Endothelial cell of umbilical vein (primary cell): ENCODE data around the gene MRPL33. TPM values are rescaled to one million over a fixed set of nuclear protein-coding genes. Genes with fewer than 3 reads are reported as not detected.

ENCODE experiments used
- BruUV-seq: library from RNA; stranded (reverse); fragments of 400-500 nt; replicated peaks from 2 replicates; lab custom pipeline; 2021; lab: Mats Ljungman, UMichigan
- CTCF ChIA-PET: fragments of 300-600, 350-600 bp; sonication (Branson Sonifier 250); formaldehyde crosslinking; loops from one replicate; lab custom pipeline; 2021; ENCODE audit warnings: antibody characterized with exemption, inconsistent platforms; lab: Charles Lee
- POLR2A ChIA-PET: fragments of 300-600, 350-600 bp; sonication (Branson Sonifier 250); formaldehyde crosslinking; loops from one replicate; lab custom pipeline; 2021; ENCODE audit warnings: antibody characterized with exemption, inconsistent platforms; lab: Charles Lee
- DNase-seq: peaks from one replicate; pipeline ENCODE4 v3.0.0-alpha.2; 2011; ENCODE audit warnings: low read depth, low spot score
- FAIRE-seq: peaks from 2 replicates; lab custom pipeline; 2011; peaks lifted over from hg19 to GRCh38; lab: Jason Lieb, UNC
- H2AFZ ChIP-seq: 2 replicates; pipeline ENCODE4 v1.6.0; 2012; ENCODE audit warnings: low read depth, low read length, control low read depth, inconsistent platforms
- H3K27ac ChIP-seq: 2 replicates; pipeline ENCODE4 v1.5.1; 2011; ENCODE audit warnings: low read depth, mild to moderate bottlenecking, control low read depth, low read length, moderate library complexity; ENCODE audit not compliant: insufficient read depth
- H3K27me3 ChIP-seq, 2 experiments: 2 replicates each; pipeline versions ENCODE4 v1.6.0 to v1.6.1; 2011; ENCODE audit warnings: low read length in 2 of 2, mixed read lengths in 1 of 2; ENCODE audit not compliant: control insufficient read depth in 2 of 2, insufficient read depth in 2 of 2
- H3K36me3 ChIP-seq, 2 experiments: 2 replicates in 1 of 2; 3 replicates in 1 of 2; pipeline ENCODE4 v1.5.1; 2011; ENCODE audit warnings: low read length in 2 of 2, mild to moderate bottlenecking in 1 of 2, moderate library complexity in 1 of 2; ENCODE audit not compliant: control insufficient read depth in 2 of 2, insufficient read depth in 2 of 2; ENCODE audit errors: extremely low read depth in 1 of 2
- H3K4me1 ChIP-seq: 3 replicates; pipeline ENCODE4 v1.5.1; 2011; ENCODE audit warnings: mild to moderate bottlenecking, low read length; ENCODE audit not compliant: control insufficient read depth, insufficient read depth; ENCODE audit errors: extremely low read depth
- H3K4me2 ChIP-seq: 2 replicates; pipeline ENCODE4 v1.6.1; 2011; ENCODE audit warnings: low read length, control low read depth, mixed read lengths; ENCODE audit not compliant: insufficient read depth
- H3K4me3 ChIP-seq, 3 experiments: fragments of 200-600 bp in 1 of 3; sonication (generic), shearing (Covaris generic) in 1 of 3; replicated peaks in 1 of 3; 2 replicates each; pipeline ENCODE4 v1.5.1; 2011 to 2016; ENCODE audit warnings: control low read depth in 3 of 3, low read length in 3 of 3, mild to moderate bottlenecking in 2 of 3, inconsistent platforms in 1 of 3, low read depth in 1 of 3, moderate library complexity in 1 of 3; ENCODE audit not compliant: insufficient read depth in 1 of 3
- H3K79me2 ChIP-seq: 2 replicates; pipeline ENCODE4 v1.6.0; 2012; ENCODE audit warnings: low read length, inconsistent platforms; ENCODE audit not compliant: control insufficient read depth, insufficient read depth
- H3K9ac ChIP-seq: replicated peaks from 2 replicates; pipeline ENCODE3; 2011; ENCODE audit warnings: low read length, control low read depth; ENCODE audit not compliant: insufficient read depth; ENCODE audit errors: extremely low read depth
- H3K9me1 ChIP-seq: replicated peaks from 3 replicates; pipeline ENCODE4 v1.6.0; 2011; ENCODE audit warnings: mild to moderate bottlenecking, low read length; ENCODE audit not compliant: control insufficient read depth, insufficient read depth; ENCODE audit errors: extremely low read depth
- H3K9me3 ChIP-seq: replicated peaks from 2 replicates; pipeline ENCODE4 v1.5.1; 2012; ENCODE audit warnings: low read length, inconsistent platforms; ENCODE audit not compliant: control insufficient read depth, insufficient read depth
- H4K20me1 ChIP-seq: replicated peaks from 2 replicates; pipeline ENCODE3; 2011; ENCODE audit warnings: mild to moderate bottlenecking, low read length; ENCODE audit not compliant: control insufficient read depth, insufficient read depth; ENCODE audit errors: extremely low read depth
- EZH2 ChIP-seq: IDR thresholded peaks from 2 replicates; pipeline ENCODE4 v1.6.1; 2012; ENCODE audit warnings: borderline replicate concordance, low read depth, mild to moderate bottlenecking, moderate library complexity, low read length, inconsistent platforms; ENCODE audit not compliant: severe bottlenecking
- GATA2 ChIP-seq: IDR thresholded peaks from 2 replicates; pipeline ENCODE4 v1.7.0; 2011; ENCODE audit warnings: low read depth, mild to moderate bottlenecking, moderate library complexity, mixed read lengths, low read length; ENCODE audit not compliant: insufficient read length, insufficient read depth
- JUN ChIP-seq: IDR thresholded peaks from 2 replicates; pipeline ENCODE4 v1.6.1; 2011; ENCODE audit warnings: borderline replicate concordance, low read depth; ENCODE audit not compliant: insufficient read length, insufficient read depth
- POLR2A ChIP-seq: IDR thresholded peaks from 2 replicates; pipeline ENCODE4 v1.6.1; 2012; ENCODE audit warnings: low read depth, mild to moderate bottlenecking, control low read depth, low read length
- POLR2AphosphoS5 ChIP-seq: IDR thresholded peaks from 2 replicates; pipeline ENCODE4 v1.6.1; 2012; ENCODE audit warnings: low read depth, mild to moderate bottlenecking, control low read depth, low read length, moderate library complexity; ENCODE audit not compliant: insufficient read depth
- dilution Hi-C: fragments of 300-500 bp; cut with MboI; formaldehyde crosslinking; loops from one replicate; pipeline ENCODE4 v1.15.0; 2019; ENCODE audit warnings: low sequenced_read_pairs; ENCODE audit not compliant: extremely low pct_ligation_motif_present
- intact Hi-C: fragments of 100-400 bp; cut with micrococcal nuclease; formaldehyde crosslinking; loops from one replicate; pipeline ENCODE4 v1.10.0; 2022
- polyA plus RNA-seq, 4 experiments: library from polyadenylated mRNA; depleted of rRNA in 3 of 4; stranded (reverse) in 3 of 4; unstranded in 1 of 4; fragments of >200 nt; gene quantifications; 2 replicates each; pipeline versions ENCODE4 v1.2.1 to v1.2.3, GENCODE V29; 2011 to 2012; ENCODE audit warnings: missing spikeins in 1 of 4
- total RNA-seq: library from RNA; stranded (reverse); gene quantifications from 2 replicates; pipeline ENCODE4 v1.2.3, GENCODE V29; 2021

The MRPL33 gene
- total and polyA plus RNA-seq, 2 donors (not counting 3 experiments of a cell fraction or from before 2014, with no cell fraction given), result 36.1 to 97.4 TPM

DNA sequence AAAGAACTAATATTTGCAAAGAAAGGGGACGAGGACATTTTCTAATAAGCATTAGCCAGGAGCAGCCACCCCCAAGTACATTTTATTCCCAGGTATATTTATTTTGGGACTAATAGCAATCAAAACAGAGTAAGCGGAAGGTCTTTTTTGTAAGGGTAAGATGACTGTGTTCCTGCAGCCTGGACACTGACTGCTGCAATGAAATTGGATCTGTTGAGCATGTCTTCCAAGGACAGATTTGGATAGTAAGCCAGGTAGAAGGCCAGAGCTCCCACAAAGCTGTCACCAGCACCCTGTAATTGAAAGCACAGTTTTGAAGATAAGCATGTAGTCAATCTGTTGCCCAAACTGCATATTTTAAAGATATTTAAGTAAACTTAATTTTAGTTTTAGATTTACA, 10.0 kb downstream of the MRPL33 start:
- no peaks in the 10 kb centered on the region for H4K20me1 ChIP-seq
- TF ChIP-seq GATA2, result no peak
- no peak for TF ChIP-seq EZH2
- TF ChIP-seq JUN, result no peak
- H3K9ac ChIP-seq, result no peak overlapping the region
- no peak overlapping the region for H3K4me2 ChIP-seq
- H3K27me3 ChIP-seq, result no peaks in the 10 kb centered on the region
- FAIRE-seq, result no peak
- no TSS peak for BruUV-seq
- POLR2A ChIA-PET, result no interaction called here
- H3K4me1 ChIP-seq, result peaks cover 21% of the 10 kb centered on the region
- no peaks in the 10 kb centered on the region for H3K9me3 ChIP-seq
- intact Hi-C loops, result no loop called here
- no peak overlapping the region for H3K27ac ChIP-seq
- DNase-seq, result no peak
- CTCF ChIA-PET, result no interaction called here
- no peaks in the 10 kb centered on the region for H3K36me3 ChIP-seq
- no peak overlapping the region for H3K4me3 ChIP-seq
- no peaks in the 10 kb centered on the region for H3K9me1 ChIP-seq
- H3K79me2 ChIP-seq, result peaks cover 22% of the 10 kb centered on the region
- dilution Hi-C loops, result no loop called here
- no peak overlapping the region for H2AFZ ChIP-seq

DNA sequence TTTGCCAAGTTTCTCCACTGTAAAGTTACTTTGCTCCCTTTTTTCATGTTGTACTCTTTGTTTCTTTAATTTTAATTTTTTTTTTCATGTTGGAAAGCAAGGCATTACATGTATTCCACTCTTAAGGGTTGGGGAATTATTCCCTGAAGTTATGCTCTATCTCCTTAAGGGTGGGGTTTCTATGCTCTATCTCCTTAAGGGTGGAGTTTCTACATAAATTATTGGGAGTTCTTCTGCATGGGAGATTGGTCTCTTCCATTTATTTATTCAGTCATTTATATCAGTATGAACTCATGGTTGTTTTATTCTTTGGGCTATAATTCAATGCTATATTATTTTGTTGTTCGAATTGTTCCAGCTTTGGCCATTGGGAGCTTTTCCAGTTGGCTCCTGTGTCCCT, 11.2 kb downstream of the MRPL33 start:
- H3K27me3 ChIP-seq, result no peaks in the 10 kb centered on the region
- POLR2A ChIA-PET, result no interaction called here
- intact Hi-C loops (no loop called here), dilution Hi-C loops (no loop called here)
- CTCF ChIA-PET, result interaction anchor here (0.7 kb wide), 1 partner anchor 10 kb away, joined by 3 read pairs; no protein-coding TSS in a partner anchor
- no peaks in the 10 kb centered on the region for H3K36me3 ChIP-seq
- no peak overlapping the region for H3K27ac ChIP-seq
- H3K79me2 ChIP-seq, result peaks cover 10% of the 10 kb centered on the region
- peaks cover 21% of the 10 kb centered on the region for H3K4me1 ChIP-seq
- H2AFZ ChIP-seq, result no peak overlapping the region
- BruUV-seq, result no TSS peak
- no peak overlapping the region for H3K9ac ChIP-seq
- DNase-seq, result no peak
- FAIRE-seq, result no peak
- H3K9me1 ChIP-seq, result no peaks in the 10 kb centered on the region
- TF ChIP-seq POLR2AphosphoS5, result no peak
- no peak for TF ChIP-seq POLR2A
- no peaks in the 10 kb centered on the region for H3K9me3 ChIP-seq
- H3K4me2 ChIP-seq, result no peak overlapping the region
- H3K4me3 ChIP-seq, result no peak overlapping the region
- H4K20me1 ChIP-seq, result no peaks in the 10 kb centered on the region
